ENCODE data around the gene ATF7. TPM values are rescaled to one million over a fixed set of nuclear protein-coding genes. Genes with fewer than 3 reads are reported as not detected.
A peak's percentile ranks its signal among the peaks of the same experiment; 100 is the strongest.

ATF7 gene
- total RNA-seq, 1 experiment from 2014 or later = 11.9 TPM

DNA sequence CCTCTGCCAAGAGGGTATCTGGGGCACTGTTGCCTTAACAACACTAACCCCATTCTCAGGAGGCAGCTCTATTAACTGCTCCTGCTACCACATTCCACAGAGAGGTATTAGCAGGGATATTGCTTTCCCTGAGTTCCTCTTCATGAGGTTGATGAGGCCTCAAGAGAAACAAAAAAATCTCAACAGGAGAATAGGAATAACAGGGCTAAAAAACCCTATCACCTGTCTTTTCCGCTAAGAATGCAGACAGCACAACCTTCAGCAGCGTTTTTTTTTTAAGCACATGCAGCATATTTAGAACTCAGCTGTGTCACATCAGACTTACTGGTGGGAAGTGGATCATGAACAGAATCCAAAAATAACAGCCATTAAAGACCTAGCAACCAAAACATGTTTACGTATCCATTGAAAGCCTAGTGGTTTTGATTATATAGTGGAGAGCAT is 29.2 kb downstream of the ATF7 start:
- DNase-seq (ENCODE audit: low read depth) = peak; percentile 45

DNA sequence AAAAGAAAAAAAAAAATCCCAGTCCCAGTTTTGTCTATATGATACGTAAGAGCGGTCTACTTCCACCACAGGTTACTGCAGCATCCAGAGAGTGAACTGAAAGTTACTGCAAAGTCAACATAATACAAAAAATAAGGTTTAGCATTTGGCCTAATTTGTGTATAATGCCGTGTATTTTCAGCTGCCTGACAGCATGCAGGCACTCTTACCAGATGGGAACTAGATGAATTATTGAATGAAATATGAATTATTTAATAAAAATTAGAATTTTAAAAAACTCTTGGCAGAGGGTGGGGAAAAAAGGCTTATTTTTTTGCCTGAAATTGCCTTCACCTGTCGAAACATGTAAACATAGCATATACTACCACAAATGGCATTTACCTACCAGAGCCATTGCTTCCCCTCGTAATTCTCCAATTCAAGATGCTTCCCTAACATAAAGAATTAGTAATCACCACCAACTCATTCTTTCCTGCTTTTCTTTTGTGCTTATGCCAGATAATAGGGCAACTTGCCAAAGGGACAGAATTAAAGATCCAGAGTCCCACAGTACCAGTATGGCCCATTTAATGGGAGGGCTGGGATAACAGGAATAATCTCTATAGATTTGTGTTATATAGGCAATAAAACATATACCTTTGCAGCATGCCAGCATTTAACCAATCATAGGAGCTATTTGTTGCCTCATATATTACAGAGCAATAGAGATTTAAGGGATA is 31.1 kb downstream of the ATF7 start:
- no peak for DNase-seq (ENCODE audit: low read depth)

DNA sequence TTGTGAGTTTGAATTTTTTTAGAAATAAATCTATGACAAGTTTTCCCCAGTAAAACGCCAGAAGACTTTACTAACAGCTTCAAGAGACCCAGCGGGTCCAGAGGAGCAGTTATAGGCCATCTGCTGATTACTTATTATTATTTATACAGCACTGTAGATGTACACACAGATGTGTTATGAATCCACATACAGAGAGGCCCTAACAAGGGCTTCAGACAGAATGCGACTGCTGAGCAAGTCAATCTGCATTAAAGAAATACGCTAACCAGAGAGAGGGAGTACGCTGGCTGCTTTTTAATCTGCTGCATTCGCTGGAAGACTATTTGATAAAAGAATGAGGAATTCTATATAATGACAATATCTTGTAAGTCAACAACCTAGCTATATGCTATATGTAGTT is 32.5 kb downstream of the ATF7 start:
- DNase-seq (ENCODE audit: low read depth) = no peak

DNA sequence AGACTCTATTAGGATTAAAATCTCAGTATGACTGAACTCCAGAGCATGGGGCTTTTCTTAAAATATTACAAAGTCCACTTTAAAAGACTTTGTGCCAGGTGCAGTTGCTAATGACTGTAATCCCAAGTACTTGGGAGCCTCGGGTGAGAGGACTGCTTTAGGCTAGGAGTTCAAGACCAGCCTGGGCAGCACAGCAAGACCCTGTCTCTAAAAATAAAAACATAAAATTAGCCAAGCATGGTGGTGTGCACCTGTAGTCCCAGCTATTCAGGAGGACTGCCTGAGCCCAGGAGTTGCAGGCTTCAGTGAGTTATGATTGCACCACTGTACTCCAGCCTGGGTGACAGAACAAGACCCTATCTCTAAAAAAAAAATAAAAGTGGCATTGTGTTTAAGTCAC is 33.2 kb downstream of the ATF7 start:
- DNase-seq (ENCODE audit: low read depth) = no peak

DNA sequence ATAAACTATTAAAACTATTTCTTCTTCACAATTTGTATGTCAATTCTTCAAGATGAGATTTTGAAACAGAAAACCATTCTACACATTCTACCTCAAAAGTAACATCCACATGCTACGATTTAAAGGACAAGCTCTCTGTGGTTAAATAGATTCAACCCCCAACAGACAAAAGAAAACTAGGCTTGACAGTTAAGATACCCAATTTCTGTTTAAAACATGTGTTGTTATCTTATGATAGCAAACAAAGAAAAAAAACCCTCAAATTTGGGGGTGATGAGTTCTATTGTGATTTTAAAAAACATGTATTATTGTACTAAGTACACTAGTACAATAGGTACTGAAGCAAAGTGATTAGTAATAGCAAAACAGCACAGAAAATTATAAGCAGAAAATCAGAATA is 33.8 kb downstream of the ATF7 start:
- DNase-seq (ENCODE audit: low read depth) = no peak

DNA sequence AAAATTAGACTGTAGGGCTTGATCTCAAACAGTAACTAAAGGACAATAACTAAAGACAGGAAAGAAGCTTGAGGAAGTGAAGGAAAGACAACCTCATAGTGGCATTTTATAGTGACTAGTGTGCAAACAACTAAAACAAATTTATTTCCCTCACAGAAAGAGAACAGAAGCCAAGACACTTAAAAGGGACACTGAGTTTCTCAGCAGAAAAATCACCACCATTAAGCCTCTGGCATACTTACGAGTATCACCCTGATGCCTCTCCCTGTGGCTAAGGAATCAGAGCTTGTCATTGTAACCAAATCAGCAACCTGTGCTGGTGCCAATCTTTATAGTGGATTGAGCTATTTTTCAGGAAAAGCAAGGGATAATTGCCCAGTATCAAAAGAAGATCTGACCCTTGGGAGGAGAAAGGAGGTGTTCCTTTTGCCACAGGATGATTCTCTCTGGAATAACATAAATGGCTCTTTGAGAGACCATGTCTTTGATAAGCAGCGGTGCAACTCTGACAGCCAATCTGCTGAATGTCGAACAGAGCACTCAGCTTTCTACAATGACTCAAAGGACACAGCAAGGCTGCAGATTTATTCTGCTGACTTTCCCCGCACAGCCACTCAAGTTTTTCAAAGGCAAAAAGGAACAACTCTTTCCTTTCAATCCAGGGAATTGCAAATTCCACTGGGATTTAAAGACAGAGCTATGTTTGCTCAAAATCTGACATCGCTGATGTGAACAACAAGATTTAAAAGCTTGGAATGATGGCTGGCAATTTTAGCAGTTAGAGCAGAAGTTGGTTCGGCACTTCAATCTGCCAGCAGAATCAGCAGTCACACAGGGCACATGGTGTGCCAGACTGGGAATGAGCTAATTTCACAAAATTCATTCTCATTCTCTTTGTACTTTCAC is 34.6 kb downstream of the ATF7 start:
- no peak for DNase-seq (ENCODE audit: low read depth)

DNA sequence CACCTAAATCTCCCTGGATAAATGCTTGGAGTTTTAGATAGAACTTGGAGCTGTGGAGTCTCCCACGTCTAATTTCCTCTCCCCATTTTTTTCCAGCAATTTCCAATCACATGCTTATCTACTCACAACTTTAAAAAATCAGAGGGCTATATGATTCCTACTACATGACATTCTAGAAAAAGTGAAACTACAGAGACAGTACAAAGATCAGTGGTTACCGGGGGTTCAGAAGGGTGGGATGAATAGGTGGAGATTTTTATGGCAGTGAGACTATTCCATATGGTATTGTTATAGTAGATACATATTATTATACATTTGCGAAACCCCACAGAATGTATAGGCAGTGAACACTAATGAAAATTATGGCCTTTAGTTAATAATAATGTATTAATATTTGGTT is 35.5 kb downstream of the ATF7 start:
- DNase-seq (ENCODE audit: low read depth) = no peak

DNA sequence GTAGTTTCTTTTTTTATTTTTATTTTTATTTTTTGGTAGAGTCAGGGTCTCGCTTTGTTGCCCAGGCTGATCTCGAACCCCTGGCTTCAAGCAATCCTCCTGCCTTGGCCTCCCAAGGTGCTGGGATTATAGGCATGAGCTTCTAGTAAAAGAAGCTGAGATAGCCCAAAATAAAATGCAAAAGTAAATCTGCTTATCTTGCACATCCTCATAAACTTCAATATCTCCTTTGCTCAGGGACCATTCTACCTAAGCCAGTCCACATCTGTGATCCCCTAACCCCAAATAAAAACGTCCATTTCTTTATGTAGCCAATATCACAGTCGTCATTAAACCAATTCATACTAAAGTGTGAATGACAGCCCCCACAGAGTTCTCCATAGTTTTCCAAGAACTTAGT is 36.3 kb downstream of the ATF7 start:
- DNase-seq (ENCODE audit: low read depth) = no peak

DNA sequence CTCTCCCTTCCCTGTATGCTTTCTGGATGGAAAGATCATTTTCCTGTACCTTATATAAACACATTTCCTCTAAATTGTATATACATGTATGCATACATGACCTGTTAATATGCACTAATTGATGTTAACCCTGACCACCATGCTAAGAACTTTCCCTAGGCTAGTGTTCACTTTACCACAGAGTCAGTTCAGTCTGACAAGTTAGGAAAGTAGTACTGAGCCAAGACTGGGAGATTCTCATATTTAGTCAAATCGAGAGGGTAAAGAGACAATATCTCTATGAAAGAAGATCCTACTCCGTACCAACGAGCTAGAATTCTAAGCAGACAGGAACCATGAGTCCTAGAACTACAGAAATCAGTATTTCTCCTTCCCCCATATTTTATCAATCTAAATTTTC is 36.8 kb downstream of the ATF7 start:
- DNase-seq (ENCODE audit: low read depth) = no peak

DNA sequence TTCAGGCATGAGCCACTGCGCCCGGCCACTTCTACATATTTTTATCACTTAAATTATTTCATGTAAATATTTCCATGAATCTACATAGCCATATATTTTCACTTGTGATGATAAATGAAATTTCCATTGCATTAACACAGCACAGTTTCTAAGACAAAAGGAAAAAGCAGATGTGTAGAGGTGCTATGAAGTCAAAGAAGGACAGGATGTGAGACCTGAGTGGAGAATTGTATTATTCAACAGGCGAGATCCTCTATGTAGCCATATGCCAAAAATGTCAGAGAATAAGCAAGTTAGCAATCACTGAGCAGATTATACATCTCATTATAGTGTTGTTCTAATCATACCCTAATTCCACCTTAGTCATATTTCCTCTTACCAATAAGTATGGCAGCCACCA is 38.1 kb downstream of the ATF7 start:
- DNase-seq (ENCODE audit: low read depth) = no peak

DNA sequence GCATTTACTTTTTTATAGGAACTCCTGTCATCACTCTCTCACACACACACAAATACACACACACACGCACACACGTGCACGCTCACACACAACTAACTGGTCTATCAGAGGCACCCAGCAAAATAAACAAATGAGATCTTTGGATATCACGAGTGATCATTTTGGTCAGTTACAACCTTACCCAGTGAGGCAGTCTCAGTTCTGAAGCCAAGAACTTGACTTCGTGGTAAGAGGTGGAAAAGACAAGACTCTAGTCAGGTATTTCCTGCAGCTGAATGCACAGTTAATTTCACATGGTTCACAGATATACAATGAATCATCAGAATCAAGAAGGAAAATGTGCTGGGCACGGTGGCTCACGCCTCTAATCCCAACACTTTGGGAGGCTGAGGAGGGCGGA is 39.4 kb downstream of the ATF7 start:
- peak; percentile 20 for DNase-seq (ENCODE audit: low read depth)

DNA sequence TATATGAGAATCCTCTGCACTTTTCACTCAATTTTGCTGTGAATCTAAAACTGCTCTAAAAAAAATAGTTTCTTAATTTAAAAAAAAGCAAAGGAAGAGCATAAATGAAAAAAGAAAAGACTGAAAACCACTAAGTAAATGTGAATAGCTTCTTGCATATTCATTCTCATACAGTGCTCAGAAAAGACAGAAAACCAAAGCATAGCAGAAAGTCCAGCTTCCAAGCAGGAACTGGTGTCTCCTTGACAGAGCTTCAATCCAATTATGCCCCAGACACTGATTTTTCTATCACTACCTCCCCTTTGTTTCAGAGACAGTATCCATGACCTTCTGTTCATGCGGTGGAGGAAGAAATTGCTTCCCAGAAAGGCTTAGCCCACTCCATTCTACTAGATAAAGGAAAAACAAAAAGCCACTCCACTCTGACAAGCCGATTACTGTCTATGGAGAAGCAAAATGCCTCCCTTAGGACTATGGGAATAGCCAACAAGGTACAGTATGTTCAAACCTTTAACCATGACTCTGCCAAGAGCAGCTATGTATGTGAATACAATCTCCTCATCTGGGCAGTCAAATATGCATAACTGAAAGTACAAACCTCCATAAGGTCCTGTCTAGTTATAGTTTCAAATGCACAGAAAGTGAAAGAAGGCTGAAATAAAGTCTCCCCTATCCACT is 40.6 kb downstream of the ATF7 start:
- no peak for DNase-seq (ENCODE audit: low read depth)

DNA sequence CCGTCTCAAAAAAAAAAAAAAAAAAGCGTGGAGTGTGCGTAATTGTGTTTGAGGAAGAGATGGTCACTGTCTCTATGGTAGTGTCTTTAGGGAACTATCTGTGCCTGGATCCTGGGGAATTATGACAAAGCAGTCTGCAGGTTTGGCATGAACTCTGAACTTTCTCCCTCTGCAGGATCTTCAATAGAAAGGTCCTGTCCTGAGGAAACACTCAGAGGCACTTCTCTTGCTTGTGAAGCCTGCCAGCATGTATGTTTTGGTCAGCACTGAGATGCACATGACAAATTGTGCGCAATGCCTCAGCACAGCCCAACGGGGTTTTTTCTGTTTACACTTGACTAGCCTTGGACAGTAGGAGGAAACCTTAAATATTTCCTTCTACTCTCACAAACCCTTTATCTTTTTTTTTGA is 46.6 kb downstream of the ATF7 start:
- DNase-seq (ENCODE audit: low read depth) = no peak

DNA sequence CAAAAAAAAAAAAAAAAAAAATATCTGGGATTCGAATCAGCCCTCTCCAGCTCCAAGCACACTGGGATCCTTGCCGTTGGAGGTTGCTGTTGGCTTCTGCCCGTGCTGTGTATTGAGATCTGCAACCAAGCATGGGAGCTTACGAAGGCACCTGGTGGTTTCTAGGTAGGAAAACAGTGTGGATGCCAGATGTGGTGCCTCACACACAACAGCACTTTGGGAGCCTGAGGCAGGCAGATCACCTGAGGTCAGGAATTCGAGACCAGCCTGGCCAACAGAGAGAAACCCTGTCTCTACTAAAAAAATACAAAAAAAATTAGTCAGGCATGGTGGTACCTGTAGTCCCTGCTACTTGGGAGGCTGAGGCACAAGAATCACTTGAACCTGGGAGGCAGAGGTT is 47.4 kb downstream of the ATF7 start:
- DNase-seq (ENCODE audit: low read depth) = no peak

DNA sequence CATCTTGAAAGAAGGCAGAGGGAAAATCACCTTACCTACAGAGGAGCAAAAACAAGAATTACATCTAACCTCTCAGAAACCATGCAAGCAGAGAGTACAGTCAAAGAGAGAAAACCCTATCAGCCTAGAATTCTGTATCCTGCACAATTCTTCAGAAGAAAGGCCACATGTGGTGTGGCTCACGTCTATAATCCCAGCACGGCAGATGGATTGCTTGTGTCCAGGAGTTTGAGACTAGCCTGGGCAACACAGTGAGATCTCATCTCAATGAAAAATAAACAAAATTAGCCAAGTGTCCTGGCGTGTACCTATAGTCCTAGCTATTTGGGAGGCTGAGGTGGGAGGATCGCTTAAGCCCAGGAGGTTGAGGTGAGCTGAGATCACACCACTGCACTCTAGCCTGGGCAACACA is 48.2 kb downstream of the ATF7 start:
- no peak for DNase-seq (ENCODE audit: low read depth)

DNA sequence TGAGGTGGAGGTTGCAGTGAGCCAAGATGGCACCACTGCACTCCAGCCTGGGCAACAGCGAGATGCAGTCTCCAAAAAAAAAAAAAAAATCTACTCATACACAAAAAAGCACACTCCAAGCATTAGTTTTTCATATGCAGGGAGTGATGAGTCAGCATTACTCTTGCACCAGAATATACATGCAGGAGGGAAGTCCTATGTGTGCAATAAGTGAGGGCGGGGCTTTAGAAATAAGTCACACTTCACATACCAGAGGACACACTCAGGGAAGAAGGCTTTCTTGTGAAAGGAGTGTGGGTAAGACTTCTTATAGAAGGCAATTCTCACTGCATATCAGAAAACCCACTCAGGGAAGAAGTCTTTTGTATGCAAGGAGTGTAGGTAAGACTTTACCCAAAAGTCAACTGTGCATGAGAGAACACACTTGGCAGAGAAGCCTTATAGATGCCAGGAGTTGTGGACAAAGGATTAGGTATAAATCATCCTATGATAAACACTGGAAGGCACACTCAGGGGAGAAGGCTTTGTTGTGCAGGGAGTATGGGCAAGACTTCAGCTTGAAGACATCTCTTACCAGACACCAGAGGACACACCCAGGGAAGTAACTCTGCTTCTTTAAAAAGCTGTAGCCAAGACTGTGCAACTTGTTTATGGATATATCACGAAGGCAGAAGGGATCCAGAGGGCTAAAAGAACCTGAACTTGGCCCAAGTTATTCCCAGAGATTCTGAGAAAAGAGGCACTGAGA is 50.5 kb downstream of the ATF7 start:
- DNase-seq (ENCODE audit: low read depth) = no peak

DNA sequence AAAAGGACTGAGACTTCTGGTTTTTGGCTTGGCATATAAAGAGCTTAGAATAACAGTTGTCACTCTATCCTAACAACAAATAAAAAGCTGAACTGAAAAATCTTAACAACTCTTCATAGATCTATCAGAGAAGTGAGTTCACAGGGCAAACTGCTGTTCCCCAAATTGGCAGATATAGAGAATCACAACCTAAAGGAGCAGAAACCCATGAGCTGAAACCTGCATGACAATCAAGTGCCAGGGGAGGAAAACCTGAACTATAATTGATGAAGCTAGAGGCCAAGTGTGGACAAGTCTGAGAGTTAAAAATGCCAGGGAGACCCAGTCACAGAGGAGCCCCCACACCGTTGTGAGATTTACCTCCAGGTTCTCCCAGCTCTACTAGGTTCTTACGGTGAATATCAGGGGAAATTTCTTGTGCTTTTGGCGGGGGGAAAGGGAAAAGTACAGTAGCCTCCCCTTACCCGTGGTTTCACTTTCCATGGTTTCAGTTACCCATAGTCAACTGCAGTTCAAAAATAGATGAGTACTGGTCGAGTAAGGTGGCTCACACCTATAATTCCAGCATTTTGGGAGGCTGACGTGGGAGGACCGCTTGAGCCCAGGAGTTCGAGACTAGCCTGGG is 53.9 kb downstream of the ATF7 start:
- DNase-seq (ENCODE audit: low read depth) = no peak

DNA sequence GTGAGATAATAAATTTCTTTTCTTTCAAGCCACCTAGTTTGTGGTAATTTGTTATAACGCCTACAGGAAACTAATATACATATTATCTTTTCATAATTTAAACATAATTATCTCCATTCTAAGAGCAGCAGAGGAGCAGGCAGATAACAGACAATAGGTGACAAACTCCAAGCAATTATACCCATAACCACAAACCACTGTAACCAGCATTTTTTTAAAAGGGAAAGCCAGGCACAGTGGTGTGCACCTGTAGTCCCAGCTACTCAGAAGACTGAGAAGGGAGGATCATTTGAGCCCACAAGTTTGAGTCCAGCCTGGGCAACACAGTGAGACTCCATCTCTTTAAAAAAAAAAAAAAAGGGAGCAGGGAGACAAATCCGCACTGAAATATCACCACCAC is 54.9 kb downstream of the ATF7 start:
- DNase-seq (ENCODE audit: low read depth) = no peak

DNA sequence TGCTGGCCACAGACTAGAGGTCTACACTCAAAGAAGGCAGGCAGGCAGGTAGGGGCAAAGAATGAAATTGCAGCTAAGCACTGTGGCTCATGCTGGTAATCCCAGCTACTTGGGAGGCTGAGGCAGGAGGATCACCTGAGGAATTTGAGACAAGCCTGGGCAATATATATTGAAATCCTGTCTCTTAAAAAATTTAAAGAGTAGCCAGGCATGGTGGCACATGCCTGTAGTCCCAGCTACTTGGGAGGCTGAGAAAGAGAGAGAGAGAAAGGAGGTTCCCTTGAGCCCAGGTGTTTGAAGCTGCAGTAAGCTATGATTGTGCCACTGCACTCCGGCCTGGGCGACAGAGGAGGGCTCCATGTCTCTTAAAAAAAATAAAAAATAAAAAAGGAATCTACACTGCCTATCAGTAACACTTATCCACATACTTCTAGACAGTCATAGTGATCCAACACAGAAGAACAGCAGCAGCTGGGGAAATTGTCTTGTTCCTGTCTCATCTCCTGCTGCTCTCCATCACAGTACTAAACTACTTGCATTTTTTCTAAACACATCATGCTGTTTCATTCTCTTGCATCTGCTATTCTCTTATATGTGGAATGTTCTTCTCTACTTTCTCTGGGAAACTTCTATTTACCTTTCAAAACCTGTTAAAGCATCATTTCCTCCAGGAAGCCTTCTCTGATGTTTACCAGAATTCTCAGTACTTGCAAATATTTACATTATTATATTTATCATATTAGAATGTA is 57.2 kb downstream of the ATF7 start:
- DNase-seq (ENCODE audit: low read depth) = no peak

DNA sequence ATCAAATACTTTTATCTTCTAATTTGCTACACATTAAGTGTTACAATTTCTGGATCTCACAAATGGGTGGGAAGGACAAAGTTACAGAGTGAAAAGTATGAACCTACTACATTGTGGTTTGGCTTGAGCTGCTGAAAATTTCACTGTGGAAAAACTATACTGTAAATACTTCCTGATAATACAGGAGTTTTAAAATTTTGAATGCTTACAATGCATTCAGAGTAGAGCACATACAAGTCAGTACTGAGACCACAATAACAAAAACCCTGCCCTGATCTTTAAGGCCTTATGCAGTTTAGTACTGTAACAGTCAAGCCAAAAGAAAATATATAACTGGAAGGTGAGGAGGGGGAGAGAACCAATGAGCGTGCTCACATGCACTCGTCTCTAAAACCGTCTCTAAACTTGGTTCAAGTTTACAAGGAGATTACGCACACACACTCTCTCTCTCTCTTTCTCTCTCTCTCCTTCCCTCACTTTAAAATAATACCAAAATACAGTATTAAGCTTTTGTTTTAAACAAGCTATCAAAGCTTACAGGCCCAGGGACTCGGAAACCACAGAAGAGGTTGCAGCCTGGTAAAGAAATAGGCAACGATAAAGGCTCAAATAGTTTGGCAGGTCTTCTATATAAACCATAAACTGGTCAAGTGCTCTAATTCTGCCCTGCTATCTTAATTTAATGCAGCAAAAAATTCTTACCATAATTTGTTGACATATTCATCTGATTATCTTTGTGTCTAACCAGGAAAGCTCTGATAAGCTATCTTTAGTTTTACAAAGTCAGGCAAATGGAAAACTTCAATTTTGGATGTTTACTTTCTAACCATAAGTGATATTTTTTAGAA is 58.0 kb downstream of the ATF7 start:
- no peak for DNase-seq (ENCODE audit: low read depth)

Data from M059J (cell line).